ENCODE results near the gene TECTB.
"Not testable (repeated sequence)": the region's sequence is repeated elsewhere in the genome, so short reads cannot be mapped to it uniquely, and the experiment has no call there.

Gene TECTB

DNA sequence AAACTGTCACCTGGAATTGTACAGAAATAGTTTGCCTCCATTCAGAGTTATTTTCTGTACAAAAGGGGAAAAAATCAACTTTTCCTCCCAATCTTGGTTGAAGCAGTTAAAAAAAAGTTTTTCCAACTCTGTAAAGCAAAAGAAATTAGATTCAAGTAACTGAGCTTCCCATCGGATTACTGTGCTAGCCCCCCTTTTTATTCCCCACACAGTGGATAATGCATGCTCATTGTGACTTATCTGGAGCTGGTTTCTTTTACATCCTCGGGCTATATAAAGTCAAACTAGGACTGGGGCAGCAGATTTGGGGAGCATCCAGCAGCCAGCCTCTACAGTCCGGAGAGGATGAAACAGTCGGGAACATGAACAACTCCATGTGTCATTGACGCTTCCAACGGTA, at the start of gene TECTB:
Gene TECTB, plus strand, starts transcription at position 301 of the 400 bp plus-strand sequence. CDS start 335 bp downstream, outside the sequence.
- no peak for DNase-seq (ENCODE audit: low spot score)

DNA sequence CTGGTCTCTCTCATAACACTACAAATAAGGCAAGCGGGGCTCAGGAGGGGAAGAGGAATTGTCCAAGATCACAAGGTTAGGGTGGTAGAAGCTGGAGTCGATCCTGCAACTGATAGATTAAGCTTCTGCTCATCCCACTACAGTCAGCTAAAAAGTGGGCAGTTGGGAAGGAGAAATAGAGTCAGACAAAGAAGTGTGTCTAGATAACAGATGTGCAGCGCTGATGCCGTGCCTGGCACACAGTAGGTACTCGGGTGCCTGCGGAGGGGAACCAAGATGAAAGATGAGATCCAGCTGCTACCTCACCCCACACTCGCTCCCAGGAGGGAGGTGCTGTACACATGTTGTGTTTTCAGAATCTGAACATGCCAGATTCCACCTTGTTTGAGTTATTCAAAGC, 48.1 kb upstream of the TECTB start:
- DNase-seq (ENCODE audit: low spot score), result no peak

DNA sequence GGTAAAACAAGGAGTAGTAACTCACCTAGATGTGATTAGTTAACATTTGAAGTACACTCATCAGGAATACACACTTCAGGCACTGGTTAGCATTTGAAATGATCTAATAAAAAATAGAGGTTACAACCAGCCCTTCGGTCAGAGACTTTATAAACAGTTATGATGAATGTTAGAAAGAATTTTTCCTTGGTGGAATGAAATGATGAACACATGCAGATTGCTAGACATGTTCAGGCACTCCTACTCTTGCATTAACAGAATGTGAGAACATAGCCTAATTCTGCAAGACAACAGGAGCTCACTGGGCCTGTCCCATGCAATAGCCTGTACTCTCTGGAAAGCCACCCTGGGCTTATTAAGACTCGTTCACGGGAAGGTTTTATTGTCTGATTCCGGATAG, 47.3 kb upstream of the TECTB start:
- no peak for DNase-seq (ENCODE audit: low spot score)

DNA sequence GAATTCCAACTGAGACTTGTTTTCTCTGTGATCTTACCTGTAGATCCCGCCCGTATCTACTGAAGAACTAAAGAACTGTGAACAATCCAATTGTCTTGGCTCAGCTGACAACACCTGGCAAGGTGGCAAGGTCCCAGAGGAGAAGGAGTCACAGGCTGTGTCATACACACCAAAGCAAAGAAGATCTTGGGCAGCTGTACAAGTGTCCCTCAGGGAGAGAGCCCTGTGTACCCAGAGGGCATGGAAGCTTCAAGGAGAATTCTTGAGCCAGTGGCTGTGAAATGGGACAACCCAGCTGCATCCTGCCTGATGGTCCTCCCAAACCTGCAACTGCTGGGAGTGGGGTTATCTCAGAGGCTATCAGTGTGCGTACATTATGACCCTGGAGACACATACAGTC, 46.7 kb upstream of the TECTB start:
- DNase-seq (ENCODE audit: low spot score), result no peak

DNA sequence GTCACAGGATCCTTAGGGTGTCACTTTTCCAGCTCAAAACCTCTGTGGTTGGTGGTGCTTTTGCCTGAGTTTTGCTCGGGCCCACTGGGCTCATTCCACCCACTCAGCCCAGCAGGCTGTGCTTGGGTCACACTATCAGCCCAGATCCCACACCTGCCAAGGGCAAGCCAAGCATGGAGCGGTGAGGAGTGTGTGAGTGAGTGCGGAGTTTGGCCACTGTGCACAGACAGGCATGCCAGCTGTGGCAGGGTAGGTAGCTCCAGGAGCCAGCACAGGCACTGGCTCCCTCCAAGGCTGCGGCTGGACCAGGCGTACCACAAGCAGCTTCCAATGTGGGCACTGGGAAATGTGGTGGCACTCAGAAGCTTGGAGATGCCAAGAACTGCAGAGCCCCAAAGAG, 43.9 kb upstream of the TECTB start:
- DNase-seq (ENCODE audit: low spot score), result no peak

DNA sequence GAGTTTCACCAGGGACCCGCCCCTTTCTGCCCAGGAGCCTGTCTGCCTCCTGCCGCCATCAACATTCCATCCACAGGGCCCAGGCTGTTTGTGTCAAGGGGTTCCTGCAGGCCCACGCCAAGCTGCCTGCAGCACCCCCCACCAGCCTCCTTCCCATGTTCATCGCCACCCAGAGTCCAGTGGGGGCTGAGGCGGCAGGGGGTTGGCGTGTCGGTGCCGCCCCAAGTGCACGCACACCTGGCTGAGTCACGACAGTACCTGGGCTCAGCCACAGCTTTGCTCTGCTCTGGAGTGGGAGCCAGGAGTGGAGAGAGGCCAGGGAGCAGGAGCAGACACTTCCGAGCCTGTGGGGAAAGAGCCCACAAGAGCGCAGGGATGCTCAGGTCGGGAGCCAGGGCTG, 42.8 kb upstream of the TECTB start:
- DNase-seq (ENCODE audit: low spot score), result no peak

DNA sequence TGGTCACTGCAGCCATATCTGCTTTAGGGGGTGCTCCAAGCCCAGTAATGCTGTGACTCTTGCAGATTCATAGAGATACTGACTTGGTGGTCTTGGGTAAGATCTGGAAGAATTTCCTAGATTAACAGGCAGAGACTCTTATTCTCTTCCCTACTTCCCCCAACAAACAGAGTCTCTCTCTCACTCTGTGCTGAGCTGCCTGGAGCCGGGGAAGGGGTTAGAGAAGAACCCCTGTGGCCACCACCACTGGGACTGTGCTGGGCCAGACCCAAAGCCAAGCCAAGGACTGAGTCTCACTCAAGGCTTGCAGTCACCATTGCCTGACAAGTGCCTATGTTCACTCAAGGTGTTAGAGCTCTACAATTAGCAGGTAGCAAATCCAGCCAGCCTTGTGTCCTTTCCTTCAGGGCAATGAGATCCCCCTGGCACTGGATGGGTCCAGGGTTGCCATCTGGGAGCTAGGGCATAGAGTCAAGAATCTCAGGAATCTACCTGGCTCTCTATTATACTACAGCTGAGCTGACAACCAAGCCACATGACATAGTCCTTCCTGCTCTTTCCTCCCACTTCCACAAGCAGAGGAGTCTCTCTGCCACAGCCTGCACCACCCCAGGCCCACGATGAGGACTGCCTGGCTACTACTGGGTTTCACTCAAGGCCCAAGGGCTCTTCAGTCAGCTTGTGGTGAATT, 41.4 kb upstream of the TECTB start:
- DNase-seq (ENCODE audit: low spot score), result no peak

DNA sequence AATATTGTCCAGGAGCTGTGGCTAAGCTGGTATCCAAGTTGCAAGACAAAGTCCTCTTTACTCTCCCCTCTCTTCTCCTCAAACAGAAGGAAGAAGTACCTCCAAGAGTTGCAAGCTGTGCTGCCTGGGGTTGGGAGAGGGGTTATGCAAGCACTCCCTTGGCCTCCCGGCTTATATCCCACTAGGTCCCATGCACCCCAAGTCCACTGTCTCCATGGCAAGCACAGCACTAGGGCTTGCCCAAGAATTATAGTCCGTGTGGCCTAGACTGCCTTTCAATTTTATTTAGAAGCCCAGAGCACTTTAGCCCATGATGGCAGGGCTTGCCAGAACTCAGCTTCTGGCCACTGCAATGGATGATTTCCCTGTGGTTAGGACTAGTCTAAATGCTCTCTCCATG, 40.4 kb upstream of the TECTB start:
- no peak for DNase-seq (ENCODE audit: low spot score)

DNA sequence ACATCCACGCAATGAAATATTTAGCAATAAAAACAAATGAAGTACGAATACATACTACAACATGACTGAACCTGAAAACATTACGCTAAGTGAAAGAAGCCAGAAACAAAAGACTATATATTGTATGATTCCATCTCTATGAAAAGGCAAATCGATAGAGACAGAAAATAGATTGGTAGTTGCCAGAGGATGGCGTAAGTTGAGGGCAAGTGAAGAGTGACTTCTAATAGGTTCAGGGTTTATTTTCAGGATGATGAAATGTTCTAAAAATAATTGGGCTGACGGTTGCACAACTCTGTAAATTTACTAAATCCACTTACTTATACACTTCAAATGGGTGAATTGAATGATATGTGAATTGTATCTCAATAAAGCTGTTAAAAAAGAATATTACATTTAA, 39.5 kb upstream of the TECTB start:
- no peak for DNase-seq (ENCODE audit: low spot score)

DNA sequence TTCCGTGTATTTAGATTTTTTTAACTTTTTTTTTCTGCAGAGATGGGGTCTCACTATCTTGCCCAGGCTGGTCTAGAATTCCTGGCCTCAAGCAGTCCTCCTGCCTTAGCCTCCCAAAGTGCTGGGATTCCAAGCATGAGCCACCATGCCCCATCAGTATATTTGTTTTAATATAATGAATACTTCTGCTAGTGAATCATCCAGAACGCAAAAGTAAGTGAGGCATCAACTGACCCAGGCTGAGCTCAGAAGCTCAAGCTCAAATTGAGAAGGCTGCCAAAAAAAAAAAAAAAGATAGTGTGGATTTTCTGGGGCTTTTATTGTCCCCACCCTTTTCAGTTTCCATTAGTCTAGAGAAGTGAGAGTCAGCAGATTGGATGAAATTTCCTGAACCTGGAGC, 39.0 kb upstream of the TECTB start:
- no peak for DNase-seq (ENCODE audit: low spot score)

DNA sequence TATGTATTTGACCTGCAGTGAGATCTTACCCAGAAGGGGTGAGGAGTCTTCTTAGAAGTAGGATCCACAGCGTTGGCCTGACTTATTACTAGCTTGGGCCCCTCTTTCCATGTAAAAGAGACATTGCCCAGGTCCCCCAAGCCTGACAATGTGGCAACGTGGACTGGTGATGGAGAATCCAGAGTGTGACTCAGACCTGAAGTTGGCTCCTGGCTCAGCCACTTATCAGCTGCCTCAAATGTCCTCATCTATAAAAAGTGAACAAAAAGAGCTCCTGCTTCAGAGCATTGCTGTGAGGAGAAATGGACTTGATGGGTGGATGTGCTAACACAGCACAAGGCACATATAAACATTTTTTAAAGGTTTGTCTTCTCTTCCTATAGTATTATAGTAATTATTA, 35.4 kb upstream of the TECTB start:
- no peak for DNase-seq (ENCODE audit: low spot score)

DNA sequence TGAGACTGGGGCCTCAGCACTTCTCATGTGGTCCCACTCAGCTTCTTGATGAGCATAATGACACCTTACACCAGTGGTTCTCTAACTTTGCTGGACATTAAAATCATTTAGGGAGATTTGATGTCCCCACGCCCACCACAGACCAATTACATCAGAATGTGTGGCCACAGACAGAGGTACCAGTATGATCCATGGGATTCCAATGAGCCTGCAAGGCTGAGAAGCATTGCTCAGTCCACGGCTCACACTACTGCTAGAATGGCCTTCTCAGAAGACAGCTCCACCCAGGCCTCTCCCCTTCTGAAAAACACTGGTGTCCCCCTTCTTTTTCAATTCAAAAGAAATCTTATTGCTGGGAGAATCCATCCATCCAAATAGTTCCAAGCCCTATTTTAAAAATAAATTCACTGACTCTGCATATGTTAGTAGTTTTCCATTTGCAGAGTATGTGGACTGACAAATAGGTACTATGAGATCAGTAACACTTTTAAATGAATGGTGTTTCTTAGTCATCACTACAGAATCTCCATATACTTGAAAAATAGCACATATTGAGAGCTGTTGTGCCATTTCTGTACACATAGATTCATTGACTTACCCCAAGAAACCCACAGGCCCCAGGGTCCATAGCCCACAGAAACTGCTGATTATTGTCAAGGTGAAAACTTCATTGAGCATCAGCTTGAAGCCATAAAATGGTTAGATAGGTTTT, 34.5 kb upstream of the TECTB start:
- no peak for DNase-seq (ENCODE audit: low spot score)

DNA sequence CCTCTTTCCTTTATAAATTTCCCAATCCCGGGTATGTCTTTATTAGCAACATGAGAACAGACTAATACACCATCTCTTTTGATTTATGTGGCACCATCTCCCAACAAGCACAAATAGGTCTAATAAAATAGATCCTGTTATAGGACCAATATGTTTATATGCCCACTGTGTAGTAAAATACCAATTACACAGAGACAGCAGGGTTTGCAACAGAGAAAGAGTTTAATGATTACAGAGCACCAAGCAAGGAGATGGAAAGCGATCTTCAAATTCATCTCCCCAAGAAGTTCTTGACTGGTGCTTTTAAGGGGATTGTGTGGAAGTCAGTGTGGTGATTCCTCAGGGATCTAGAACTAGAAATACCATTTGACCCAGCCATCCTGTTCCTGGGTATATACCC, 33.5 kb upstream of the TECTB start:
- DNase-seq (ENCODE audit: low spot score), result no peak

DNA sequence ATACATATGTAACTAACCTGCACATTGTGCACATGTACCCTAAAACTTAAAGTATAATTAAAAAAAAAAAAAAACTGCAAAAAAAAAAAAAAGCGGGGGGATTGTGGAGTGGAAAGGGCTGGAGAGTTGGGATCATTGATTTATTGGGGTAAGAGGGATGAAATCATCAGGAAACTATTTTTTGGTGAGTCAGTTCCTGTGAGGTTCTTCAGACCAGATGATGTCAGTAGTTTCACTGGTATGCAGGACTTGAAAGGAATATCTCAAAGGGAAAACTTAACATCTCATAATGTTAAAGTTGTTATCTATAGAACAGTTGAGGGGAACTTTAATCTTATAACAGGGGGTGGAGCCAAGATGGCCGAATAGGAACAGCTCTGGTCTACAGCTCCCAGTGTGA, 32.6 kb upstream of the TECTB start:
- no peak for DNase-seq (ENCODE audit: low spot score)

DNA sequence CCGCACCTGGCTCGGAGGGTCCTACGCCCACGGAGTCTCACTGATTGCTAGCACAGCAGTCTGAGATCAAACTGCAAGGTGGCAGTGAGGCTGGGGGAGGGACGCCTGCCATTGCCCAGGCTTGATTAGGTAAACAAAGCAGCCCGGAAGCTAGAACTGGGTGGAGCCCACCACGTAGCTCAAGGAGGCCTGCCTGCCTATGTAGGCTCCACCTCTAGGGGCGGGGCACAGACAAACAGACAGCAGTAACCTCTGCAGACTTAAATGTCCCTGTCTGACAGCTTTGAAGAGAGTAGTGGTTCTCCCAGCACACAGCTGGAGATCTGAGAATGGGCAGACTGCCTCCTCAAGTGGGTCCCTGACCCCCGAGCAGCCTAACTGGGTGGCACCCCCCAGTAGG, 32.0 kb upstream of the TECTB start:
- DNase-seq (ENCODE audit: low spot score), result not testable (repeated sequence)

DNA sequence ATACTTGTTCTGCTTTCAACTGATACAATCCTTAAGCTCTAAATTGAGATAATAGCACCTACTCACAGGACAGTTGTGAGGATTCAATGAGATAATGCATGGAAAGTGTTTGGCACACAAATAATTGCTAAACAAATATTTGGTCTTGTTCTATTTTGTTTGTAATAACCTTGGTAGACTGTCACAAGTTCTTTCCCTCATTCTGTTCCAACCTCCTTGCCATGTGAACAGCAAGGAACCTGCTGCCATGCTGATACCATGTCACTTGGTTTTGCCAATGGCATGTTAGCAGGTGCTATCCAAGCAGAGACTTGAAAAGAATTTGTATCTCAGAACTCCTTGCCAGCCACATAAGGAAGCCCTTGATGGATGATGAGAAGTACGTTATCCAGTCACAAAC, 24.8 kb upstream of the TECTB start:
- DNase-seq (ENCODE audit: low spot score), result no peak

DNA sequence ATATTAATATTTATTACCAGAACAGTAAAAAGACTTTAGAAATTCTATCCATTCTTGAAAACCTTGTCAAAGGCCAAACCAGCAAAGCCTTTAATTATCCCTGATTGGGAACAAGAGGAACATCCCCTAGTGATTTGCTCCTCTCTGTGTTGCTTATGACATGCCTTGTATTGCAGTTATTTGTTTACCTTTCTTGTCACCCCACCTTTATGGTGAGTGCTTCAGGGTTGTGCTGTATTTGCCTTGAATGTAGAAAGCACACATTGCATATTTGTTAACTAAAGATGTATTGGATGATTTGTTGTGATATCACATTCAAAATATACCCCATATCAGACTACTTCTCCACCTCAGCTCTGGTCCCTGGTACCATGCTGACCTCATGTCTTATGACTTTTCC, 23.5 kb upstream of the TECTB start:
- DNase-seq (ENCODE audit: low spot score), result no peak

DNA sequence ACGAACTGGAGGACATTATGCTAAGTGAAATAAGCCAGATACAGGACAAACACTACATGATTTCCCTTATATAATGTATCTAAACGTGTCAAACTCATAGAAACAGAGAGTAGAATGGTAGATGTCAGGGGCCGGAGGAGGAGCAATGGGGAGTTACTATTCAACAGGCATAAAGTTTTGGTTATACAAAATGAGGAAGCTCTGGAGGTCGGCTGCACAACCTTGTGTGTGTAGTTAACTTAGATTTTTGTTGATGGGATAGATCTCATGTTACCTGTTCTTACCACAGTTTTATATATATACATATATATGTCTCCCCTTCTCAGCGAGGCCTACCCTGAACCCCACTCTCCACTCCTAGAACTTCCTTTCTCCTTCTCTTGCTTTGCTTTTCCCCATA, 22.4 kb upstream of the TECTB start:
- no peak for DNase-seq (ENCODE audit: low spot score)

DNA sequence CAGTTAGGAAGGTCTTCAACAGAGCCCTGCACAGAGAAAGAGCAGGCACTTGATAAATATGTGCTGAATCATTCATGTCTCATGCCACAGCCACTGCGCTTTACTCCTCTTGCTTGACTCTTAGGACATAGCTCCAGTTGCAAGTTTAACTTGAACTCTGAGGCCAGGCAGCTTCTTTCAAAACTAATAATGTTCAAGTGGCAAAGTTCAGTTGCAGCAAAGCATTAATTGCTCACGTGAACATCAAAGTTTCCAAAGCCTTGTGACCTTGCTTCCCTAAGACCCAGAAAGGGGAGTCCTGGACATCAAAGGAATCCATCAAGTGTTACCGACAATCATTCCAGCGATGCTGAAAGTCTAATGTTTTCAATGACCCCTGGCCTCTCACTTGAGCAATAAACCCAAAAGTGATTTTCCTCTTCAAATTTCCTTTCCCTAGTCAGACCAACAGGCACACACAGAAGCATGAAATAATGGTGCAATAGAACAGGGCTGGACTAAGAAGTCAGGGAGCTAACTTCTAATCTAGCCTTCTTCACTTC, 21.8 kb upstream of the TECTB start:
- DNase-seq (ENCODE audit: low spot score), result no peak

DNA sequence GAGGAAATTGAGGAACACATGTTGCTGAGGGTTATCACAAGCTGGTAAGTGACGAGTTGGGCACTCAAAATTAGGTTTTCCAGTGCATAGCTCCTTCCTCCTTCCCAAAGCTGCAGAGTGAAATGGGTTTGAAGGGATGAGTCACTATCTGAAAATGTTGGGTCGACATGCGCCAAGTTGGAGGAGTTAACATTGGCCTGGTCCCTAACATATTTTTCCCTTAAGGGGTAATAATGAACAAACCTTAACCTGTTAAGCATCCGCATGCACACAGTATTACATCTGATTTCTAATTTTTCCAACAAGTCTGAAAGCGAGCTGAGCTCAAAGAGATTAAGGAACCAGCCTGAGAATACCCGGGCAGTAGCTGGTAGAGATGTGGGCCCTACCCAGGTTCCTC, 20.7 kb upstream of the TECTB start:
- no peak for DNase-seq (ENCODE audit: low spot score)

DNA sequence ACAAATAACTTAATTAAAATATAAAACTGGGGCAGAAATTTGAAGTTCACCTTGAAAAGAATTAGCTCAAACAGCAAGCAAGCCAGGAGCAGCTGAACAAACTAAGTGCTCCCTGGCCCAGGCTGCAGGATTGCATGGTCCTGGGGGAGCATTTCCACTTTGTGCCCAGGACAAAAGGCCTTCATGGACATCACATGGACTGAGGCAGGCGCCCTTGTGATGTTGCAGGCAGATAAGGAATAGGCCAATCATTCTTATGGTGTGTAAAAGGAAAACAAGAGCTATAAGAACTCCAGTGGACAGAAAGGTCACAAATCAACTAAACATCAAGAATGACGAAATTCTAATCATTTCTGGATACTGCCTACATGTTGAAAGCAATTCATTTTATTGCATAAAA, 17.5 kb upstream of the TECTB start:
- no peak for DNase-seq (ENCODE audit: low spot score)

DNA sequence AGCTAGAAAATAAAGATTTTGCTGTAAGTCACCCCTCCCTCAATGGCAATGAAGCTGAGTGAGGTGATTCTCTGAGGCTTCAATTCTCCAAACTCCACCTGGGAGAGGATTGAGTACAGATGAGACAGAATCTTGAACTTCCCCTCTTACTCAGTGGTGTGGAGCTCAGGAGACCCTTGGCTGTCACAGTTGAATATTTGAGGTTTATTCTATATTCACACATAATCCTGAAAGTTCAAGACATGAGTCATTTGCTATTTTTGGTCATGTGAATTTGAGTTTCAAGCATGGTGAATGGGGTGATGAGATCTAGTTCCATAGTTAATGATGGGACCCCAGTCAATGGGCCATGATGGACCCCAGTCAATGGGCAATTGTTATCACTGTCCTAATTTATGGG, 13.9 kb upstream of the TECTB start:
- no peak for DNase-seq (ENCODE audit: low spot score)

DNA sequence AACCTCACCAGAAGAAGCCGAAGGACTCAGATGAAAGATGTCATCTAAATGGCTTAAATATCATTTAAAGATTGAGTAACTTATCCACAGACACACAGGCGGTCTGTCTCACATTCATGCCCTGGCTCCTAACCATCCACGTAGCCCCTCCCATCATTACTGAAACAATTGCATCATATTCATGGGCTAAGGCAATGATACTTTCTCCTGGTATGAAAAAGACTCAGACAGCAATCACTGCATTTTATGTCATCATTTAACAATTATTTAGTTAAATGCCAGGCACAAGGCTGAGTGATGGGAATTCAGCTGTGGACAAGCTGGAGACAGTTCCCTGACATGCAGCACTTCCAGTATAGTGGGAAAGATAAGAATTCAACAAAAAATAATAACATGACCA, 11.2 kb upstream of the TECTB start:
- DNase-seq (ENCODE audit: low spot score), result no peak

DNA sequence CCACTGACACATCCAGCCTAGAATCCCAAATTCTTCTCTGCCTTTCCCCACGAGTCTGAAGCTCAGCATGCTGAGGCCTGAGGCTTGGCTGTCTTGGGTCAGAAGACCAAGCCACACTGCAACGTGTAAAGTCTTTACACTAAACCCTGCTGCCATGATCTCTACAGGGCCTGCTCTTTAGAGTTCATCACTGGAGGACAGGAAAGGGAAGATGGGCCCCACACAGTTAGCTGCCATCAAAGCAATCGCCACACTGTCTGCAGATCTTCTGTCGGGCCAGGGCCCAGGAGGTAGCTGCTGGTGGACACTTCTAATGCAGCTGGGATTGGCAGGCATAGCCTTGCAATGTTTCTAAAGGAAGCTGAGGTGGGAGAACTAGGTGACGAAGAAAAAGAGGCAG, 8.4 kb upstream of the TECTB start:
- no peak for DNase-seq (ENCODE audit: low spot score)

Measured in NAMALWA (cell line).